ENCODE measurements around the gene TTC34.

Gene TTC34

GRCh38 chr1:2641381-2642130 lies 159.9 kb downstream of the TTC34 start:
- no peak for DNase-seq (ENCODE audit: low spot score)

- DNase-seq (ENCODE audit: low spot score): no peak
These were observed 160.9 kb downstream of the TTC34 start for GRCh38 chr1:2640626-2641025.

GRCh38 chr1:2639607-2640521 lies 161.6 kb downstream of the TTC34 start:
- DNase-seq (ENCODE audit: low spot score): no peak

GRCh38 chr1:2639203-2639602 lies 162.3 kb downstream of the TTC34 start:
- no peak for DNase-seq (ENCODE audit: low spot score)

GRCh38 chr1:2638466-2639115 lies 162.9 kb downstream of the TTC34 start:
- no peak for DNase-seq (ENCODE audit: low spot score)

- no peak for DNase-seq (ENCODE audit: low spot score)
These were observed 163.9 kb downstream of the TTC34 start for GRCh38 chr1:2637442-2638145.

GRCh38 chr1:2636733-2637132 lies 164.8 kb downstream of the TTC34 start:
- no peak for DNase-seq (ENCODE audit: low spot score)

GRCh38 chr1:2635361-2636010 lies 166.0 kb downstream of the TTC34 start:
- DNase-seq (ENCODE audit: low spot score): no peak

- DNase-seq (ENCODE audit: low spot score): no peak
These were observed 167.5 kb downstream of the TTC34 start for GRCh38 chr1:2633936-2634491.

- no peak for DNase-seq (ENCODE audit: low spot score)
These were observed 168.0 kb downstream of the TTC34 start for GRCh38 chr1:2633366-2633935.

- no peak for DNase-seq (ENCODE audit: low spot score)
These were observed 168.7 kb downstream of the TTC34 start, which contains the start of gene MMEL1 for GRCh38 chr1:2632561-2633361. Gene MMEL1 (minus strand): TSS chr1:2633016. CDS start chr1:2629484, 3,532 bp downstream.

GRCh38 chr1:2632051-2632430 lies 169.5 kb downstream of the TTC34 start:
- no peak for DNase-seq (ENCODE audit: low spot score)

GRCh38 chr1:2631136-2632050 lies 170.1 kb downstream of the TTC34 start:
- DNase-seq (ENCODE audit: low spot score): no peak

- no peak for DNase-seq (ENCODE audit: low spot score)
These were observed 170.9 kb downstream of the TTC34 start for GRCh38 chr1:2630498-2631135.

- no peak for DNase-seq (ENCODE audit: low spot score)
These were observed 171.6 kb downstream of the TTC34 start for GRCh38 chr1:2629627-2630497.

GRCh38 chr1:2628933-2629626 lies 172.4 kb downstream of the TTC34 start:
- no peak for DNase-seq (ENCODE audit: low spot score)

All from Ammon's horn (tissue), 1 donor.